GM20000 (cell line): Measurements from ENCODE around the gene DGKI.

Experiments
- DNase-seq: peaks from one replicate; pipeline ENCODE4 v3.0.0; 2012; ENCODE audit warnings: low spot score
- CTCF ChIP-seq: IDR thresholded peaks from 2 replicates; pipeline ENCODE4 v1.5.1; 2012; ENCODE audit warnings: mild to moderate bottlenecking, control low read depth; ENCODE audit errors: extremely low read depth, missing control alignments

Gene DGKI

GRCh38 chr7:137768366-137768765 lies 78.4 kb downstream of the DGKI start:
- no peak for TF ChIP-seq CTCF
- DNase-seq, result no peak

- TF ChIP-seq CTCF, result no peak
- DNase-seq, result no peak
These were observed 84.4 kb downstream of the DGKI start for GRCh38 chr7:137762334-137762733.

- no peak for DNase-seq
- TF ChIP-seq CTCF, result no peak
These were observed 86.7 kb downstream of the DGKI start for GRCh38 chr7:137760111-137760510.

- no peak for DNase-seq
- no peak for TF ChIP-seq CTCF
These were observed 89.4 kb downstream of the DGKI start for GRCh38 chr7:137757146-137757925.

GRCh38 chr7:137755846-137756651 lies 90.7 kb downstream of the DGKI start:
- DNase-seq, result no peak
- TF ChIP-seq CTCF, result no peak

GRCh38 chr7:137755427-137755826 lies 91.3 kb downstream of the DGKI start:
- no peak for TF ChIP-seq CTCF
- no peak for DNase-seq

GRCh38 chr7:137753948-137754851 lies 92.6 kb downstream of the DGKI start:
- TF ChIP-seq CTCF, result no peak

More at GRCh38 chr7:137753948-137754851, 92.6 kb downstream of the DGKI start:
- DNase-seq, result no peak
